HL-60 (cell line): ENCODE measurements around the gene PATE1.

Source experiments
- DNase-seq, 2 experiments: peaks; one replicate each; pipeline ENCODE4 v3.0.0-alpha.2; 2010 to 2020; ENCODE audit warnings: low read depth in 1 of 2, low spot score in 1 of 2
- H3K27ac ChIP-seq: fragments of 250-450 bp; sonication (Bioruptor Pico); replicated peaks from 2 replicates; pipeline ENCODE4 v1.5.1; 2020; ENCODE audit warnings: mild to moderate bottlenecking, moderate library complexity
- H3K27me3 ChIP-seq: fragments of 250-450 bp; sonication (Bioruptor Pico); 2 replicates; pipeline ENCODE4 v1.5.1; 2021; ENCODE audit warnings: mild to moderate bottlenecking, moderate library complexity; ENCODE audit not compliant: insufficient read depth, poor library complexity, severe bottlenecking
- H3K4me3 ChIP-seq: replicated peaks from 2 replicates; pipeline ENCODE4 v1.5.1; 2011; ENCODE audit warnings: mild to moderate bottlenecking, control low read depth, low read length; ENCODE audit not compliant: insufficient read depth
- GABPA ChIP-seq: IDR thresholded peaks from 2 replicates; pipeline ENCODE4 v1.6.1; 2012; ENCODE audit warnings: low read depth
- POLR2AphosphoS5 ChIP-seq: IDR thresholded peaks from 2 replicates; pipeline ENCODE4 v1.6.1; 2012; ENCODE audit warnings: low read depth
- SPI1 ChIP-seq: IDR thresholded peaks from 2 replicates; pipeline ENCODE4 v1.6.1; 2012; ENCODE audit warnings: low read depth, mild to moderate bottlenecking, borderline replicate concordance
- TF ChIP-seq, protein P1 (sequence below): IDR thresholded peaks from one replicate; pipeline ENCODE4 v1.5.1; 2011; ENCODE audit warnings: low read length, control low read depth, inconsistent platforms; ENCODE audit not compliant: insufficient read depth
- TF ChIP-seq, protein P2 (sequence below): IDR thresholded peaks from 2 replicates; pipeline ENCODE4 v1.6.1; 2012; ENCODE audit warnings: low read depth; ENCODE audit not compliant: insufficient replicate concordance

The PATE1 gene

DNA sequence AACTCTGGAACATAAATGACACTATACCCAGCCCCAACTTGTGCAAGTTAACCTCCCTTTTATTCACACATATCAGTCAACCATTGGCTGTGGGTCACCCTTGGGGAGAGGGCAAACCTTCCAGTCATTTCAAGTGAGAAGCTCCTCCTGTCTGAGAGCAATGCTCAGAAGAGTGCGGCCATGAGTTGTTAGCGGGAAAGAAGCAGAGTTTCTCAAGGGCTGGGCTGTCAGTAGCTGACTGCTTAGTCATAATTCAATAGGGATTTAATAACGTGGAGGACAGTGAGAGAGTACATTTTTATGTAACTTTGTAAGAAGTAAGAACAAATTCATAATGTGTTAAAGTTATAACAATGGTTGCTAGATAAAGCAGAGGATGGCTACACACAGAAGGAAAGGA is 27.4 kb downstream of the PATE1 start:
- no peaks in the 10 kb centered on the region for H3K27me3 ChIP-seq
- H3K27ac ChIP-seq, result no peak overlapping the region
- TF ChIP-seq POLR2AphosphoS5 (no peak), GABPA (no peak)
- TF ChIP-seq, protein P1, sequence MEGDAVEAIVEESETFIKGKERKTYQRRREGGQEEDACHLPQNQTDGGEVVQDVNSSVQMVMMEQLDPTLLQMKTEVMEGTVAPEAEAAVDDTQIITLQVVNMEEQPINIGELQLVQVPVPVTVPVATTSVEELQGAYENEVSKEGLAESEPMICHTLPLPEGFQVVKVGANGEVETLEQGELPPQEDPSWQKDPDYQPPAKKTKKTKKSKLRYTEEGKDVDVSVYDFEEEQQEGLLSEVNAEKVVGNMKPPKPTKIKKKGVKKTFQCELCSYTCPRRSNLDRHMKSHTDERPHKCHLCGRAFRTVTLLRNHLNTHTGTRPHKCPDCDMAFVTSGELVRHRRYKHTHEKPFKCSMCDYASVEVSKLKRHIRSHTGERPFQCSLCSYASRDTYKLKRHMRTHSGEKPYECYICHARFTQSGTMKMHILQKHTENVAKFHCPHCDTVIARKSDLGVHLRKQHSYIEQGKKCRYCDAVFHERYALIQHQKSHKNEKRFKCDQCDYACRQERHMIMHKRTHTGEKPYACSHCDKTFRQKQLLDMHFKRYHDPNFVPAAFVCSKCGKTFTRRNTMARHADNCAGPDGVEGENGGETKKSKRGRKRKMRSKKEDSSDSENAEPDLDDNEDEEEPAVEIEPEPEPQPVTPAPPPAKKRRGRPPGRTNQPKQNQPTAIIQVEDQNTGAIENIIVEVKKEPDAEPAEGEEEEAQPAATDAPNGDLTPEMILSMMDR, result no peak
- no peak for DNase-seq
- H3K4me3 ChIP-seq, result no peak overlapping the region

DNA sequence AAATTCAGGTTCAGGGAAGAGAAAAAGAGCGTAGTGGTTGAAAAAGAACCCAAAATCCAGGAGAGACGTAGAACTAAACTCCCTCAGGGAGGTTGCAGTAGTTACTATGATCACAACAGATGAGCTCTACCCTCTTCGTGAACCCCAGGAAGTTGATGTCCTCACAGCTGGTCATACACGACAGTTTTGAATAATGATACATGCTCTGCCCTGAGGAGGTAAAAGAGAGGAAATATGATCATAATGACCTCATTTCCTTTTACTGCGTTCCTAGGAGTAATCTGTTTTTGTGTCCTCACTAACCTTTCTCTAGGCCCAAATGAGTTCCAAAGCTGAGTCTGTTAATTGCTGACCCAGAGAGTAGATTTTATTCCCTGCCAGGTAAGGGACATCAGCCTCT is 31.2 kb downstream of the PATE1 start:
- Histone ChIP-seq H3K4me3 (no peak overlapping the region), H3K27ac (no peak overlapping the region), H3K27me3 (peaks cover 2% of the 10 kb centered on the region)
- no peak for DNase-seq
- TF ChIP-seq SPI1 (no peak), POLR2AphosphoS5 (no peak)
- TF ChIP-seq, protein P2, sequence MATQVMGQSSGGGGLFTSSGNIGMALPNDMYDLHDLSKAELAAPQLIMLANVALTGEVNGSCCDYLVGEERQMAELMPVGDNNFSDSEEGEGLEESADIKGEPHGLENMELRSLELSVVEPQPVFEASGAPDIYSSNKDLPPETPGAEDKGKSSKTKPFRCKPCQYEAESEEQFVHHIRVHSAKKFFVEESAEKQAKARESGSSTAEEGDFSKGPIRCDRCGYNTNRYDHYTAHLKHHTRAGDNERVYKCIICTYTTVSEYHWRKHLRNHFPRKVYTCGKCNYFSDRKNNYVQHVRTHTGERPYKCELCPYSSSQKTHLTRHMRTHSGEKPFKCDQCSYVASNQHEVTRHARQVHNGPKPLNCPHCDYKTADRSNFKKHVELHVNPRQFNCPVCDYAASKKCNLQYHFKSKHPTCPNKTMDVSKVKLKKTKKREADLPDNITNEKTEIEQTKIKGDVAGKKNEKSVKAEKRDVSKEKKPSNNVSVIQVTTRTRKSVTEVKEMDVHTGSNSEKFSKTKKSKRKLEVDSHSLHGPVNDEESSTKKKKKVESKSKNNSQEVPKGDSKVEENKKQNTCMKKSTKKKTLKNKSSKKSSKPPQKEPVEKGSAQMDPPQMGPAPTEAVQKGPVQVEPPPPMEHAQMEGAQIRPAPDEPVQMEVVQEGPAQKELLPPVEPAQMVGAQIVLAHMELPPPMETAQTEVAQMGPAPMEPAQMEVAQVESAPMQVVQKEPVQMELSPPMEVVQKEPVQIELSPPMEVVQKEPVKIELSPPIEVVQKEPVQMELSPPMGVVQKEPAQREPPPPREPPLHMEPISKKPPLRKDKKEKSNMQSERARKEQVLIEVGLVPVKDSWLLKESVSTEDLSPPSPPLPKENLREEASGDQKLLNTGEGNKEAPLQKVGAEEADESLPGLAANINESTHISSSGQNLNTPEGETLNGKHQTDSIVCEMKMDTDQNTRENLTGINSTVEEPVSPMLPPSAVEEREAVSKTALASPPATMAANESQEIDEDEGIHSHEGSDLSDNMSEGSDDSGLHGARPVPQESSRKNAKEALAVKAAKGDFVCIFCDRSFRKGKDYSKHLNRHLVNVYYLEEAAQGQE, result no peak

DNA sequence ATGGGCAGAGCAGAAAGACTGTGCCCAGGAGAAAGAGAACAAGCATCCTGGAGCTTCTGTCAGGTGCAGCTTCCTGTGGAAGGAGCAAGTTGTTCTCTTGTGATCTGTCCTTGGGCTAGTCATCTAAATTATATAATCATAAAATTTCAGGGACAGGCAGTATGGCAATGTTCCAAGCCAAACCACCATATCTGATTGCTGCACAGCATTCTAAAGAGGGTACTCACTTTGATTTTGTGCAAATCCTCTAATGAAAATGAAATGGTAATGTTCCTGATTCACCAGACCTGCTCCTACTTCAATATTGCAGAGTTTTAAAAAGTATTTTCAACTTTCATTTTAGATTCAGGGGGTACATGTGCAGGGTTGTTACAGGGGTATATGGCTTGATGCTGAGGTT is 32.6 kb downstream of the PATE1 start, which contains the start of gene PATE2:
PATE2 (minus strand) TSS at position 101 of the 400 bp plus-strand sequence; CDS start at position 46, 55 bp downstream.
- Histone ChIP-seq H3K27ac (no peak within 1 kb of the TSS), H3K27me3 (peaks cover 2% of the 10 kb centered on the region), H3K4me3 (no peak within 1 kb of the TSS)
- TF ChIP-seq, protein P2, result no peak
- TF ChIP-seq GABPA (no peak), POLR2AphosphoS5 (no peak), SPI1 (no peak)
- TF ChIP-seq, protein P1, result no peak
- no peak for DNase-seq

DNA sequence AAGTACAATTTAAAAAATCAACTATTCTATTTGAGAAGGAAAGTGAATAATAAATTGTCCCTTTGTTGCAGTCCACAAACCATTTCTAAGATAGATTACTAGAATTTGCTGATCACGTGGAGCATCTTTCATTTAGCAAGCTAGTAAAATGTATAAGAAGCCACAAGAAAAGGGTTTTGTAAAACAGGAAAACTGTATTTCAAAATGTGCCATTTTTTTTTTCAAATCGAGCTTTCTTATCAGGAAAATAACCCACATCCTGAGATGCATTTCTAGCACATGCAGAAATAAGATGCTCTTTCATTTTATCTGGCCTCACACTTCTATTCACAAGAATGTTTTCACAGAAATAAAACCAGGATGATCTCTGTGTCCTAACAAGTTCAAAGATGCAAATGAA is 38.6 kb downstream of the PATE1 start:
- Histone ChIP-seq H3K4me3 (no peak overlapping the region), H3K27me3 (no peaks in the 10 kb centered on the region), H3K27ac (no peak overlapping the region)
- TF ChIP-seq, protein P2, result no peak
- TF ChIP-seq SPI1 (no peak), GABPA (no peak)
- TF ChIP-seq, protein P1, result no peak
- no peak for DNase-seq
